ENCODE measurements around the gene PRORP.

DNA sequence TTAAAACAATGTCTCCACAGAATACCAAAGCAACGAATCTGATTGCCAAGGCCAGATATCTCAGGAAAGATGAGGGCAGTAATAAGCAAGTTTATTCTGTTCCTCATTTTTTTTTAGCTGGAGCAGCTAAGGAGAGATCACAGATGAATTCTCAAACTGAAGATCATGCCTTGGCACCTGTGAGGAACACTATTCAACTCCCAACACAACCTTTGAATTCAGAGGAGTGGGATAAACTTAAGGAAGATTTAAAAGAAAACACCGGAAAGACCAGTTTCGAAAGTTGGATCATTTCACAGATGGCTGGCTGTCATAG is 994 bp downstream of the PRORP start:
- TF ChIP-seq, protein P1, sequence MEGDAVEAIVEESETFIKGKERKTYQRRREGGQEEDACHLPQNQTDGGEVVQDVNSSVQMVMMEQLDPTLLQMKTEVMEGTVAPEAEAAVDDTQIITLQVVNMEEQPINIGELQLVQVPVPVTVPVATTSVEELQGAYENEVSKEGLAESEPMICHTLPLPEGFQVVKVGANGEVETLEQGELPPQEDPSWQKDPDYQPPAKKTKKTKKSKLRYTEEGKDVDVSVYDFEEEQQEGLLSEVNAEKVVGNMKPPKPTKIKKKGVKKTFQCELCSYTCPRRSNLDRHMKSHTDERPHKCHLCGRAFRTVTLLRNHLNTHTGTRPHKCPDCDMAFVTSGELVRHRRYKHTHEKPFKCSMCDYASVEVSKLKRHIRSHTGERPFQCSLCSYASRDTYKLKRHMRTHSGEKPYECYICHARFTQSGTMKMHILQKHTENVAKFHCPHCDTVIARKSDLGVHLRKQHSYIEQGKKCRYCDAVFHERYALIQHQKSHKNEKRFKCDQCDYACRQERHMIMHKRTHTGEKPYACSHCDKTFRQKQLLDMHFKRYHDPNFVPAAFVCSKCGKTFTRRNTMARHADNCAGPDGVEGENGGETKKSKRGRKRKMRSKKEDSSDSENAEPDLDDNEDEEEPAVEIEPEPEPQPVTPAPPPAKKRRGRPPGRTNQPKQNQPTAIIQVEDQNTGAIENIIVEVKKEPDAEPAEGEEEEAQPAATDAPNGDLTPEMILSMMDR (IDR thresholded peaks at IDR 0.05): no peak
- TF ChIP-seq NR3C1 (CRISPR knock-in tag; conservative IDR thresholded peaks at IDR 0.05; ENCODE audit: low read depth) (no peak), SMAD4 (CRISPR knock-in tag; IDR thresholded peaks at IDR 0.05) (no peak), NR2C2 (CRISPR knock-in tag; IDR thresholded peaks at IDR 0.05) (no peak), E2F1 (CRISPR knock-in tag; IDR thresholded peaks at IDR 0.05) (no peak), USF2 (CRISPR knock-in tag; IDR thresholded peaks at IDR 0.05) (no peak), TEAD4 (CRISPR knock-in tag; IDR thresholded peaks at IDR 0.05) (no peak), MAX (CRISPR knock-in tag; IDR thresholded peaks at IDR 0.05) (no peak), ZNF263 (CRISPR knock-in tag; IDR thresholded peaks at IDR 0.05; ENCODE audit: low read depth) (no peak), ZBTB21 (CRISPR knock-in tag; IDR thresholded peaks at IDR 0.05; ENCODE audit: borderline replicate concordance) (no peak), JUN (CRISPR knock-in tag; IDR thresholded peaks at IDR 0.05) (no peak)
- TF ChIP-seq, protein P2, sequence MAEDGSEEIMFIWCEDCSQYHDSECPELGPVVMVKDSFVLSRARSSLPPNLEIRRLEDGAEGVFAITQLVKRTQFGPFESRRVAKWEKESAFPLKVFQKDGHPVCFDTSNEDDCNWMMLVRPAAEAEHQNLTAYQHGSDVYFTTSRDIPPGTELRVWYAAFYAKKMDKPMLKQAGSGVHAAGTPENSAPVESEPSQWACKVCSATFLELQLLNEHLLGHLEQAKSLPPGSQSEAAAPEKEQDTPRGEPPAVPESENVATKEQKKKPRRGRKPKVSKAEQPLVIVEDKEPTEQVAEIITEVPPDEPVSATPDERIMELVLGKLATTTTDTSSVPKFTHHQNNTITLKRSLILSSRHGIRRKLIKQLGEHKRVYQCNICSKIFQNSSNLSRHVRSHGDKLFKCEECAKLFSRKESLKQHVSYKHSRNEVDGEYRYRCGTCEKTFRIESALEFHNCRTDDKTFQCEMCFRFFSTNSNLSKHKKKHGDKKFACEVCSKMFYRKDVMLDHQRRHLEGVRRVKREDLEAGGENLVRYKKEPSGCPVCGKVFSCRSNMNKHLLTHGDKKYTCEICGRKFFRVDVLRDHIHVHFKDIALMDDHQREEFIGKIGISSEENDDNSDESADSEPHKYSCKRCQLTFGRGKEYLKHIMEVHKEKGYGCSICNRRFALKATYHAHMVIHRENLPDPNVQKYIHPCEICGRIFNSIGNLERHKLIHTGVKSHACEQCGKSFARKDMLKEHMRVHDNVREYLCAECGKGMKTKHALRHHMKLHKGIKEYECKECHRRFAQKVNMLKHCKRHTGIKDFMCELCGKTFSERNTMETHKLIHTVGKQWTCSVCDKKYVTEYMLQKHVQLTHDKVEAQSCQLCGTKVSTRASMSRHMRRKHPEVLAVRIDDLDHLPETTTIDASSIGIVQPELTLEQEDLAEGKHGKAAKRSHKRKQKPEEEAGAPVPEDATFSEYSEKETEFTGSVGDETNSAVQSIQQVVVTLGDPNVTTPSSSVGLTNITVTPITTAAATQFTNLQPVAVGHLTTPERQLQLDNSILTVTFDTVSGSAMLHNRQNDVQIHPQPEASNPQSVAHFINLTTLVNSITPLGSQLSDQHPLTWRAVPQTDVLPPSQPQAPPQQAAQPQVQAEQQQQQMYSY (CRISPR knock-in tag; IDR thresholded peaks at IDR 0.05): no peak

Measured in WTC11 (cell line).